ENCODE results near the gene CSRP3.
A peak's percentile ranks its signal among the peaks of the same experiment; 100 is the strongest.

CSRP3 gene

GRCh38 chr11:19181531-19182261, 20.1 kb downstream of the CSRP3 start:
- TF ChIP-seq CTCF (IDR thresholded peaks at IDR 0.05; ENCODE audit: low read depth, low read length) = no peak
- peak; percentile 19 to 35 for DNase-seq (ENCODE audit: low read depth in 2 of 2)
- H3K4me3 ChIP-seq (replicated peaks in 1 of 2; ENCODE audit: low read depth in 2 of 2, low read length in 2 of 2) = no peak overlapping the region

DNA sequence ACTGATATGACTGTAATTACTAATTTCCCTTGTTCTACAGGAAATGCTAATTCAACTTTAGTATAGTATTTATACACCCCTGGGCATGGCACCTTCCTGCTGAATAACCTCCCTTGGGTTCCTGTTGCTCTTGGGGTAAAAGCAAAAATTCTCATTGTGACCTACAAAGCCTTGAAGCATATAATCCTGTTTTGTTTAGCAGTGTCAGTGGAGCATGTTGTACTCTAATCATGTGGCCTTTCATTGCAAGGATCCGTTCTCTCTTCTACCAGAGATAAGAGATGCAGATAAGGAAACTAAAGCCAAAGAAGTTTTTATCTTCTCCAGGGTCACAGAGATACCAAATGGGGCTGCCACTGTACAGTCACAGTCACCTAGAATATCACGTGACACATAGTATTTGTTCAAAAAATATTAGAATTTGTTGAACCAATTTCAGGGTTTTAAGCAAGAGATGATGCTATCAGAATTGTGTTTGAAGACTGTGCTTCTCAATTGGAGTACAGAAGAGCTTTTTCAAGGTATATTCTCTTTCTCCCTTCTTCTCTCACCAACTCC, 25.1 kb downstream of the CSRP3 start:
- no peak for TF ChIP-seq CTCF (IDR thresholded peaks at IDR 0.05; ENCODE audit: low read depth, low read length)
- no peak for DNase-seq (ENCODE audit: low read depth in 2 of 2)
- H3K4me3 ChIP-seq (replicated peaks in 1 of 2; ENCODE audit: low read depth in 2 of 2, low read length in 2 of 2) = no peak overlapping the region

GRCh38 chr11:19173964-19174638, 27.7 kb downstream of the CSRP3 start:
- H3K4me3 ChIP-seq (replicated peaks in 1 of 2; ENCODE audit: low read depth in 2 of 2, low read length in 2 of 2) = no peak overlapping the region
- no peak for TF ChIP-seq CTCF (IDR thresholded peaks at IDR 0.05; ENCODE audit: low read depth, low read length)
- no peak for DNase-seq (ENCODE audit: low read depth in 2 of 2)

DNA sequence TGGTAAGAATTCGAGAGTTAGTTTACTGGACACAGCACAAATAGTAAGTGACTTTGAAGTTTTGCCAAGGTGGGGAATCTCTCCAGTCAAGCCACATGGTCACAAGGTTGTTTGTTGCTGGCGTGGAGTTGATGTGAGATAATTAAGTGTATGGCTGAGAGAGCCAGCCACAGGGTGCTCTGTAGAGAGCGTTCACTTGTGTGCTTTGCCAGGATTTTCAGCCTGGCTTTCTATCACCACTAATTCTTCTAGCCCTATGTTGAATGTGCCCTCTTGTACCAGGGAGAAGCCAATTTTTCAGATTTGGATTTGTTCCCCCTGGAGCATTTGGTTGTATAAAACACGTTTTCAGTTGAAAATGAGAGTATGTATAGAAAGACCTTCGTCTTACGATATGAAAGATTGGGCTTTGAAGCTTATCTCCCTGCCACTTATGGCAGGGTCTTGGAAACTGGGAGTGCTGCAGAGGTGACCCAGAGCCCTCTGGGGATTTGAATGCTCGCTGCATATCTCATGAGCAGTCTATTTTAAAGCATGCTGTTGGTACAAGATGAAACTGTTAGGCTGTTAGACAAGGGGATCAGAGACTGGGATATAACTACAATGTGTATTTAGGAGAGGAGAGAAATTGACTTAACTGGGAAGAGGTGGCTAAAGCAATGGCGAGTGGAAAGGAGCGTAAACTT, 28.6 kb downstream of the CSRP3 start:
- TF ChIP-seq CTCF (IDR thresholded peaks at IDR 0.05; ENCODE audit: low read depth, low read length) = no peak
- DNase-seq (ENCODE audit: low read depth in 2 of 2) = no peak
- H3K4me3 ChIP-seq (replicated peaks in 1 of 2; ENCODE audit: low read depth in 2 of 2, low read length in 2 of 2) = no peak overlapping the region

- no peak for TF ChIP-seq CTCF (IDR thresholded peaks at IDR 0.05; ENCODE audit: low read depth, low read length)
- no peak for DNase-seq (ENCODE audit: low read depth in 2 of 2)
- no peak overlapping the region for H3K4me3 ChIP-seq (replicated peaks in 1 of 2; ENCODE audit: low read depth in 2 of 2, low read length in 2 of 2)
Observed at GRCh38 chr11:19168090-19168489, 33.7 kb downstream of the CSRP3 start.

DNA sequence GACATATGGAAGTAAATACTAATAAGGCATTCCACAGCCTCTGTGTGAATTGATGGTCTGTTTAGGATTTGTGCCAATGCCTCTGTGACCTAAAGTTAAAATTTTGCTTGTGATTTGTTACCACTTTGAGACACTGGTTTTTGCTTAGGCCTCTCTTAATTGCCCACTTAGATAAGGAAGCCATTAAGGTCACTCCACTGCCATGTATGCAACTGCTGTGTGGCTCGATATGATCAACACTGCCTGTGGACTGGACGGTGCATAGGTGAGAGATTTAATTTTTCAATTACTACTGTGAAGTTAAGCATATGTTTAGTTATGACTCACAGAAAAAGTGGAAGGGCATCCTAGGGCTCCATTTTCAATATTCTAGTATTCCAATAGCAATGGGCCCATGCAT, 36.9 kb downstream of the CSRP3 start:
- TF ChIP-seq CTCF (IDR thresholded peaks at IDR 0.05; ENCODE audit: low read depth, low read length) = no peak
- no peak overlapping the region for H3K4me3 ChIP-seq (replicated peaks in 1 of 2; ENCODE audit: low read depth in 2 of 2, low read length in 2 of 2)
- no peak for DNase-seq (ENCODE audit: low read depth in 2 of 2)

Data from cardiac fibroblast (primary cell).